ENCODE measurements around the gene THSD4.

Gene THSD4

GRCh38 chr15:71775856-71776255 is 660.6 kb downstream of the THSD4 start:
- FAIRE-seq = no peak

- FAIRE-seq = no peak
Measured at GRCh38 chr15:71776304-71776703, 661.0 kb downstream of the THSD4 start.

- FAIRE-seq = no peak
Measured at GRCh38 chr15:71777216-71777943, 662.1 kb downstream of the THSD4 start.

GRCh38 chr15:71779073-71779797 is 664.0 kb downstream of the THSD4 start:
- no peak for FAIRE-seq

GRCh38 chr15:71780115-71780976 is 665.1 kb downstream of the THSD4 start:
- no peak for FAIRE-seq

- no peak for FAIRE-seq
Measured at GRCh38 chr15:71781179-71781964, 666.1 kb downstream of the THSD4 start.

GRCh38 chr15:71781965-71782265 is 666.6 kb downstream of the THSD4 start:
- FAIRE-seq = no peak

- no peak for FAIRE-seq
Measured at GRCh38 chr15:71782422-71783165, 667.3 kb downstream of the THSD4 start.

- no peak for FAIRE-seq
Measured at GRCh38 chr15:71784719-71785118, 669.4 kb downstream of the THSD4 start.

- FAIRE-seq = no peak
Measured at GRCh38 chr15:71785996-71786395, 670.7 kb downstream of the THSD4 start.

GRCh38 chr15:71786673-71787072 is 671.4 kb downstream of the THSD4 start:
- no peak for FAIRE-seq

- no peak for FAIRE-seq
Measured at GRCh38 chr15:71788646-71789579, 673.6 kb downstream of the THSD4 start.

- FAIRE-seq = no peak
Measured at GRCh38 chr15:71789616-71790015, 674.3 kb downstream of the THSD4 start.

- no peak for FAIRE-seq
Measured at GRCh38 chr15:71790081-71790480, 674.8 kb downstream of the THSD4 start.

GRCh38 chr15:71791975-71792374 is 676.7 kb downstream of the THSD4 start:
- FAIRE-seq = no peak

- no peak for FAIRE-seq
Measured at GRCh38 chr15:71792521-71792920, 677.2 kb downstream of the THSD4 start.

- no peak for FAIRE-seq
Measured at GRCh38 chr15:71798641-71799040, 683.4 kb downstream of the THSD4 start.

- FAIRE-seq = no peak
Measured at GRCh38 chr15:71800190-71800589, 684.9 kb downstream of the THSD4 start.

- FAIRE-seq = no peak
Measured at GRCh38 chr15:71800835-71801745, 685.8 kb downstream of the THSD4 start.
